SIG-M5 (cell line): ENCODE data around the gene XBP1.
"Not testable (repeated sequence)": the region's sequence is repeated elsewhere in the genome, so short reads cannot be mapped to it uniquely, and the experiment has no call there.

ENCODE experiments used
- DNase-seq: peaks from one replicate; lab custom pipeline; 2025; lab: John Stamatoyannopoulos, UW

Gene XBP1

DNA sequence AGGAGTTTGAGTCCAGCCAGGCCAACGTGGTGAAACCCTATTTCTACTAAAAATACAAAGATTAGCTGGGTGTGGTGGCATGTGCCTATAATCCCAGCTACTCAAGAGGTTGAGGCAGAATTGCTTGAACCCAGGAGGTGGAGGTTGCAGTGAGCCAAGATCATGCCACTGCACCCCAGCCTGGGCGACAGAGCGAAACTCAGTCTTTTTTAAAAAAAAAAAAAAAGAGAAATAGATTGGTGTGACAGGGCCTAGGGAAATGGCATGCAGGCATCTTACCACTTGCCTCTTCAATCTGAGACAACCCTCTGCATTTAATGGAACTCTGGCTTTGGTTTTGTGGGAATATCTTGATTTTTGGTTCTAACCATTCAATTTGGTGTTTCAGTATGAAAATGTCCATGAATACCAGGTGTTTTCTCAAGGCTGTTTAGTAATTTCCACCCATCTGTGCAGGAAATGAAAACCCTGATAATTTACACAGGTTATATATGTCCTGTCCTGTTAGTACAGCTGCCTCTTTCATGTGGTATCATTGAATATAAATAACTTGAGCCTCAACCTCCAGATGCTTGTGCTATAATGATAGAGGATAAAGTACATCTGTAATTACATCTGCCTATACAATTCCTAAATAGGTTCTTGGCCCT lies 8.4 kb downstream of the XBP1 start:
- no peak for DNase-seq

DNA sequence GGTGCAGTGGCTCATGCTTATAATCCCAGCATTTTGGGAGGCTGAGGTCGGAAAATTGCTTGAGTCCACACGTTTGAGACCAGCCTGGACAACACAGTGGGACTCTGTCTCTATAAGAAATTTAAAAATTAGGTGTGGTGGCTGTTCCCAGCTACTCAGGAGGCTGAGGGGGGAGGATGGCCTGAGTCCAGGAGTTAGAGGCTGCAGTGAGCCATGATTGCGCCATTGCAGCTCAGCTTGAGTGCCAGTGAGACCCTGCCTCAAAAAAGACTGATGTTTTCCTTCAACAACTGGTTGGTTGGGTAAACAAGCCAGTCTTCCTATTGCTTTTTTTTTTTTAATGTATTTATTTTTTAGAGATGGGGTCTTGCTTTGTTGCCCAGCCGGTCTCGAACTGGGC lies 9.2 kb downstream of the XBP1 start:
- DNase-seq: no peak

DNA sequence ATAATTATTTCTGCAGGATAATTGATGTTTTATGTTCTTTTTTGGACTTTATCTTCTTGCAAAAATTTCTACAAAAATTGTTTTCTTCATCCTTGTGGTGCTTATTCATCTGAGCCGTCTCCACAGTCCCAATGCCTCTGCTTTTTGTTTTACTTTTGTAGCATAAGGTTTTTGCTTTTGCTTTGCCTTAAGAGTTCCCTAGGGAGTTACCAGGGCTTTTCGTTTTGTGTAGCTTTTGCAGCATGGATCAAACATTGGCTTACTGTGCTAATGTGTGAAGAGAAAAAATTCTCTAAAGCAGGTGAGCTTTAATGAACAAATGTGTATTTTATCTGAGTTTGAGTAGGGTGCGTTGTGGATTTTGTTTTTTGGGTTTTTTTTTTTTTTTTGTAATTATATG lies 11.8 kb downstream of the XBP1 start:
- DNase-seq: no peak

DNA sequence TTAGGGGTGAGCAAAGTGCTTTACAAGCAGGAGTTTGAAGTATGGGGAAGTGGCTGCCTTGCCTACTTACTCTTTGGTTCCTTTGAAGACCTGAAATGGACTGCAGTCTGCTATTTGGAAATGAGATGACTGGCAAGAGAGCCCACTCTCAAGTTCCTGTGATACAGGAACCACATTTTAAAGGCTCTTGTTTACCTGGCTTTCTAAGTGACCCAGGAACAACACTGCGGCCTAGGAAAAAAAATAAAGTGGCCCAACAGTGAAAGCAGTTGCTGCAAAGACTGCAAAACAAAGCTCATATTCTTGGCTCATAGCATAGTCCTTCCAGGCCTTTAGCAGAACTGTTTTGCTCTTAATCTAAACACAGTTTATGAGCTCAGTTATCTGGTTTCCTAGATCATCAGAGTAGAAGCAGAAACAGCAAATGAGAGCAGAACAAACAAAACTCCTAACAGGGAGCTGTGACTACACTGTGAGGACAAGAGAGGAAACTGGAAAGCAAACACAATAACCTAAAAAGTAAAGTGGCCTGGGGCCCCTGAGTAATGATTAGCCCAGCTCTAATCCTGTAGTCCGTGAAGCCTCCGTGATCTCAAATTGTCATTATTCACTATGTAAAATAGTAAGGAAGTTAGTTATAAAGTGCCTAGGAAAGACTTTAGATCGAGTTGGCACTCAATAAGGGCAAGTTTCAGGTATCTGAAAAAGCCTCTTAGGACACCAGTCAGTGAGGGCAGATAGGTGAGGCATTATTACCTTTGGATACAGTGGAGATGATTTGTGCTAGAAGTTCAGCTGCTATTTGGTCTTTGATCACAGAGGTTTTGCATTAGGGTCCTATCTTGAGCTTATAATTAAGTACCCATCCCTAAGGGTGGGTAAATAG lies 16.3 kb downstream of the XBP1 start:
- no peak for DNase-seq

DNA sequence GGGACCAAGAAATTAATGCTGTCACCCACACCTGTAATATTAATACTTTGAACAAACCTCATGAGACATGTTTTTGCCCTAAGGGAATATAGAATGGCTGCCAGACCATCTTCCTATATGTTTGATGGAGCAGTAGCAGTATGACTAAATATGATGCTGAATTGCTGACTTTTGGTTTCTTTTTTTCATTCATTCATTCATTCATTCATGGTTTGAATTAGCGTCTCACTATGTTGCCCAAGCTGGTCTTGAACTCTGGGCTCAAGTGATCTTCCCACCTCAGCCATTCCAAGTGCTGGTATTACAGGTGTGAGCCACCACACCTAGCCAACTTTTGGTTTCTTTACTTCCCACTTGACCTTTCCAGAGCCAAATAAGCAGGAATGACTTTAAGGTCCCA lies 20.1 kb downstream of the XBP1 start:
- DNase-seq: no peak

DNA sequence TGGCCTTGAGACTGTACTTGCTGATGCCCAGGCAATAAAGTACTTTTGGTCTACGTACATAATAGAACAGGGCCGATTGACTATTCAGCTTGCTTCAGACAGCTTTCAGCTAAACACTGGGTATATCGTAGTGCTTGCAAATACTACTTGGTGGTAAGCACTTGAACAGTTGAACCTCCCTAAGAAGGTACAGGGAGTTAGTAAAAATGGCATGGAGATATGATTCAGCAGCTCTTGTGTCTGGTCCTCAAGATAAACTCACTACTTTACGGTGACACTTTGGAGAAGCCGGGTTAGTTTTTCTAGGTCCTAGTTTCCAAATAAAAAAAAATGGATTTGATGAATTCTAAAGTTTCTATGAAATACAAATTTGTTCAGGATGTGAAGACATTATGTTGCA lies 20.5 kb downstream of the XBP1 start:
- no peak for DNase-seq

DNA sequence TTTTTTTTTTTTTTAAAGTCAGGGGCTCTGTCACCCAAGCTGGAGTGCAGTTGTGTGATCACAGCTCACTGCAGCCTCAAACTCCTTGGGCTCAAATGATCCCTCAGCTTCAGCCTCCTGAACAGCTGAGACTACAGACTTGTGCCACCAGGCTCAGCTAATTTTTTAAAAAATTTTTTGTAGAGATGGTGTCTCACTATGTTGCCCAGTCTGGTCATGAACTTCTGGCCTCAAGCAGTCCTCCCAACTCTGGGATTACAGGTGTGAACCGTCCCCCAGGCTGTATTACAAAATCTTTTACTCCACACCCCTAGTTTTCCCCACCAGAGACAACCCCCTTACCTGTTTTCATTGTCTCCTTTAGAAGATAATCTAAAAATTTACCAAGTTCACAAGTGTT lies 26.0 kb downstream of the XBP1 start:
- DNase-seq: no peak

DNA sequence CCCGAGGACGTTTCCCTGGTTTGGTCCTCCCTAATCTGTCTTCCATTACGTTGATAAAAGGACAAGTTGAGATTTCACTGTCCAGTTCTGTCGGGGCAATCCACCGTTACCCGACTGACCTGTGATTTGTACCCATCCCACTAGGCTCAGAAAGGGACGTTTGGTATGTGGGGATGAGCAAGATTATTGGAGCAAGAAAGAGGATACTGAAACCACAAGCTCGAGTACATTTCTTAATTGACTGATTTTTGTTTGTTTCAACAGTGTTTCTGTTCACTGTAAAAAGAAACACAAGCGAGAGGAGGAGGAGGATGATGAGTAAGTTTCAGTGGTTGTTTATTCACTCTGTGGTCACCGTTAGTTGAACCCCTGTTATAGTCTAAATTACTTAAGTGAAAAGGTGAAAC lies 26.9 kb downstream of the XBP1 start:
- no peak for DNase-seq

DNA sequence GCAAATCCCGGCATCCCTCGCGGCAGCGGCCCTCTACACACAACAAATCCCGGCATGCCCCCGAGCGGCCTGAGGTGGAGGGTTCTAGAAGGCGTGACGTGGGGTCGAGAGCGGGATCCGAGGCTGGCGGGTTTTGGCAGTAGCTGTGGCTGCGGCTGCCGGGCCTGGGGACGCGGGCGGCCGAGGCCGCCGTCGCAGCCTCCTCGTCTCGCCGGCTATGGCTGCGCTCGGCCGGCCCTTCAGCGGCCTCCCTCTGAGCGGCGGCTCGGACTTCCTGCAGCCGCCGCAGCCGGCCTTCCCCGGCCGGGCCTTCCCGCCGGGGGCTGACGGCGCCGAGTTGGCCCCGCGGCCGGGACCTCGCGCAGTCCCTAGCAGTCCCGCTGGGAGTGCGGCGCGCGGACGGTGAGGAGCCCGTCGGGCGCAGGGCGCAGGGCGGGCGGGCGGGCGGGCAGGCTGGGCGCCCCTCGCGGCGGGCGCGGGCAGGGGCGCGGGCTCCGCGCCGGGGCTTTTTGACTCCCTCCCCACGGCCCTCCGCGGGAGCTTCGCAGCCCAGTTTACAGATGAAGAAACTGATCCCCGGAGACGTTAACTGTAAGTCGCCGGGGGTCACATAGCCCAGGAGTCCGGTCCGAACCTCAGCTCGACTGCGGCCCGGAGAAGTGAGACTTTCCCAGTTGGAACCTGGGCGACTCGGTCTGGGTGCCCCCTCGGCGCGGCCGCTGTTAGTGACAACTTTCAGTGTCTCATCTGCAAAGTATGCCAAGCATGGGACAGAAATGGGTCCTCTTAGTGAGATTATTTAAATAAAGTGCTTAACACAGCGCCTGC lies 27.5 kb downstream of the XBP1 start, which contains the start of gene CCDC117:
Gene CCDC117, plus strand, starts transcription at position 63 of the 828 bp plus-strand sequence. Its CDS starts 155 bp downstream, at position 218.
- peak; percentile 51 for DNase-seq

DNA sequence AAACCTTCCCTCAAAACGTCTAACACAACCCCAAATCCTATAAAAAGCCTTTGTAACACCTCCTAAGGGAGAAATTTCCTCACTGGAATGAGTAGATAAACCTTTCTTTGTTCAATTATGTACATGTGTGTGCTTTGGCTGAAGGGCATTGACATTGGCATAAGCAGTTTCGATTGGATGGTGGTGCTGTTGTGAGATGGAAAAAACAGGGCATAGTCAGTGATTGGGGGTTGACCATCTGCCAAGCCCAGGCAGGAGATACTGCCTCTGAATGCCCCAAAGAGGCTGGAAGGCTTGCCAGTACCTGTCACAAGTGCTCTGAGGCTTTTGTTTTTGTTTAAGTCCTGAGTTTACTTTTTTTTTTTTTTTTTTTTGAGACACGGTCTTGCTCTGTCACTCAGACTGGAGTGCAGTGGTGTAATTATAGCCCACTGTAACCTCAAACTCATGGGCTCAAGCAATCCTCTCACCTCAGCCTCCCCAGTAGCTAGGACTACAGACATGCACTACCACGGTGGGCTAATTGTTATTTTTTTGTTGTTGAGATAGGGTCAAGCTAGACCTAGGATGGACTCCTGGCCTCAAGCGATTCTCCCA lies 29.1 kb downstream of the XBP1 start:
- DNase-seq: no peak

DNA sequence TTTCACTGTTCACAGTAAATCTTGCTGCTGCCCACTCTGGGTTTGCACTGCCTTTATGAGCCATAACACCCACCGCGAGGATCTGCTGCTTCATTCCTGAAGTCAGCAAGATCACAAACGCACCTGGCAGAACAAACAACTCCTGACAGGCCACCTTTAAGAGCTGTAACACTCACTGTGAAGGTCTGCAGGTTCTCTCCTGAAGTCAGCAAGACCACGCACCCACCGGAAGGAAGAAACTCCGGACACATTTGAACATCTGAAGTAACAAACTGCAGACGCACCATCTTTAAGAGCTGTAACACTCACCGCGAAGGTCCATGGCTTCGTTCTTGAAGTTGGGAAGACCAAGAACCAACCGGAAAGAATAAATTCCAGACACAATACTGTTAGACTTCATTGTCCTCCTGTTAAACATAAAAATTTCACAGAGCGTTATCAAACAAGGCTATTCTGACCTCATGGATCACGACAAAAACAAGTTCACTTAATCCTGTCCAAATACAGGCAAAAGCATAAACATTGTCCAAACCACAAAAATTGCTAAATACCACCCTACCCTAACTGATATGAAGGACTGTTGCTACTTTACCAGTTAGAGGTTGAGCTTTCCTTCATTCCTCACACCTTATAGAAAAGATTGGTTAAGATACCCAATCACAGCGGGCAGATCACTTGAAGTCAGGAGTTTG lies 30.8 kb downstream of the XBP1 start:
- DNase-seq: no peak

DNA sequence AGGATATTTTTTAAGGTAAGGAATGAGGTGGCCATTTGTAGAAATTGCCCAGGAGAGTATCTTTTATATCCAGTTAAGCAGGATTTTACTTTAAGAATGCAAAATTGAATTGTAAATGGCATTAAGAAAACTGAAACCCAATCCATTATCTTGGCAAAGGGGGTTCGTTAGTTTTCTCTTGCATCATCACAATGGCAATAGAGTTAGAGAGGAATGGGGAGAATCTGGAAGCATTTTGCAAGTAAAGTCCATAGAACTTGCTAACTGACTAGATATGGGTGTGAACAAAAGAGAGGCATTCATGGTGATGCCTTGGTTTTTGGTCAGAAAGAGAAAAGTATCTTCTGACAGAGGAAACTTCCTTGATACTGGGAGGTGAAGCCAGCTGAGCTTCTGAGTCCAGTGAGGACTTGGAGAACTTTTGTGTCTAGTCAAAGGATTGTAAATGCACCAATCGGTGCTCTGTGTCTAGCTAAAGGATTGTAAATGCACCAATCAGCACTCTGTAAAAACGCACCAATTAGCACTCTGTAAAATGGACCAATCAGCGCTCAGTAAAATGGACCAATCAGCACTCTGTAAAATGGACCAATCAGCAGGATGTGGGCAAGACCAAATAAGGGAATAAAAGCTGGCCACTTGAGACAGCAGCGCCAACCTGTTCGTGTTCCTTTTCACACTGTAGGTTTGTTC lies 31.5 kb downstream of the XBP1 start:
- DNase-seq: no peak

DNA sequence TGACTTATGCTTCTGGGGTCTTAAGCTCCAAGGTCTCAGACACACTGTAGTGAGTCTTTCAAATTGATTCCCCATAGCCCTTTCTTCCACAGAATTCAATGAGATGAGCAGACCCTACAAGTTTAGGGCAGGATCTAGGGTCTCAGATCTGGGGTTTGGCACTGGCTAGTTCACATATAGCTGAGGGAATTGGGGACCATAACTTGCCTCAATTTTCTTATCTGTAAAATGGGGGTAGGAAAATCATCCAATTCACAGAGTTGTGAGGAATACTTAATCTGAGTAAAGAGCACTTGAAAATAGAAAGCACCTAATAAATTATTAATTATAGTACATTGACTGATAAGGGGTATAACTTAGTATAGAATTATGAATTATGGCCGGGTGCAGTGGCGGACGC lies 33.7 kb downstream of the XBP1 start:
- no peak for DNase-seq

DNA sequence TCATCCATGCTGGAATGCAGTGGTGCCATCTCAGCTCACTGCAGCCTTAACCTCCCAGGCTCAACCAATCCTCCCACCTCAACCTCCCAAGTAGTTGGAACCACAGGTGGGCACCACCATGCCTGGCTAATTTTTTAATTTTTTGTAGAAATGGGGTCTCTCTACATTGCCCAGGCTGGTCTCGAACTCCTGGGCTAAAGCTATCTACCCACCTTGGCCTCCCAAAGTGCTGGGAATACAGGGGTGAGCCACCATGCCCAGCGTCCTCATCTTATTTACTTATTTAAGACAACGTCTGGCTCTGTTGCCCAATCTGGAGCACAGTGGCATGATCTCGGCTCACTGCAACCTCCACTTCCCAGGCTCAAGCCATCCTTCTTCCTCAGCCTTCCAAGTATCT lies 38.4 kb downstream of the XBP1 start:
- DNase-seq: not testable (repeated sequence)

DNA sequence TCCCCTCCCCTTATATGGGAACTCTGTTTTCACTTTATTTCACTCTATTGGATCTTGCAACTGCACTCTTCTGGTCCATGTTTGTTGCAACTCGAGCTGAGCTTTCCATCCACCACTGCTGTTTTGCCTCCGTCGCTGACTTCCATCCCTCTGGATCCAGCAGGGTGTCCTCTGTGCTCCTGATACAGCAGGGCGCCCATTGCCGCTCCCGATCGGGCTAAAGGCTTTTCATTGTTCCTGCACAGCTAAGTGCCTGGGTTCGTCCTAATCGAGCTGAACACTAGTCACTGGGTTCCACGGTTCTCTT lies 39.0 kb downstream of the XBP1 start:
- no peak for DNase-seq

DNA sequence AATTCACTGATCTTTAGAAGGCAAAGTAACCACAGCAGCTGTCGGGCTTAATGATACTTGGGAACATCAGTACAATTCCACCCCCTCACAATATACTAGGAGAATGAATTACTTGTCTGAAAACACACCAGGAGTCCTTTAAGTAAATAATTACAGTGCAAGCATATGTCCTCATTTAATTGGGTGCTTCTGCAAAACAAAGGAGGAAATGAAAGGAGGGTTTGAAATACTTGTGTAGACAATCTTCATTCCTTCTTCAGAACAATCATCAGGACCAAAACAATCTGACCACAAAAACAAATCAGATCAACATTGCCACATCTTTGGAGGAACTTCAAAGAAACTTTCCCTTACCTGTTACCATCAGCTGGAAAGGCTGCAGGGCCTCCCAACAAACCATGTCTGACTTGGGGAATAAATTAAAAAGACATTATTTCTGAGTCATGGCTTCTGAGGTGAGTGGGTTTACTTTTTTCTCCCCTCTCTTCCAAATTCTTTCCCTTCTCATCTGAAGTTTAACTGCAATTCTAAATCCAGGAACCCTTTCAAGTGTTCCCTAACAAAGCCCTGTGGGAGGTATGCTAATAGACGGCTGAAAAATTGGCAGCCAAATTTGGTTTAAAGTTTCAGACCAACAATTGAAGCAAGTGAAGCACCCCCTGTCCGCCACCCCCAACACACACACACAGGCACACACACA lies 40.4 kb downstream of the XBP1 start:
- no peak for DNase-seq

DNA sequence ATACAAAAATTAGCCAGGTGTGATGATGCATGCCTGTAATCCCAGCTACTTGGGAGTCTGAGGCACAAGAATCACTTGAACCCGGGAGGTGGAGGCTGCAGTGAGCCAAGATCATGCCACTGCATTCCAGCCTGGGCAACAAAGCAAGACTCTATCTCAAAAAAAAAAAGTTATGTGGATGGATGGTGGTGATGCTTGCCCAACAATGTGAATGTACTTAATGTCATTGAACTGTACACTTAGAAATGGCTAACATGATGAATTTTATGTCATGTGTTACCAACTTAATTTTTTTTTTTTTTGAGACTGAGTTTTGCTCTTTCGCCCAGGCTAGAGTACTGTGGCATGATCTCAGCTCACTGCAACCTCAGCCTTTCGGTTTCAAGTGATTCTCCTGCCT lies 45.9 kb downstream of the XBP1 start:
- not testable (repeated sequence) for DNase-seq

DNA sequence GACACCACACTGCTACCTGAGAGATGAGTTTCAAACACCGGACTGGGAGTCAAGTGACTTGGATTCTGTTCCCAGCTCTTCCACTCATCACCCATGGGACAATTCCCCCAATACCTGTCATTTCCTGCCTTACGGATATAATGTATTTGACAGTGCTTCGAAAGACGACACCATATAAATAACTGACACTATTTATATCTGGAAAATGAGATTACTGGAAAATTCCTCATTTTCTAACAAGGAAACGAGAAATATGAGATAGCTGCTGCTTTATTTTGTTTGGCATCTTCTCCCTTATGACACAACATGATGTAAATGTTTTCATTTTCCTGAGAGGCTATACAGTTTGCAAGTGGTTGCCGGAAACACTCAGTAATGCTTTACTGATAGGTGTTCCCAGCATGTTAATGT lies 49.9 kb downstream of the XBP1 start:
- no peak for DNase-seq
